OCI-LY3 (cell line): ENCODE results near the gene GAK.

Experiments
- CTCF ChIP-seq: fragments of 200-600, 300-600 bp; sonication (generic); IDR thresholded peaks from 2 replicates; pipeline ENCODE4 v1.5.1; 2014; ENCODE audit warnings: antibody characterized with exemption, low read length, low read depth
- EZH2phosphoT487 ChIP-seq: fragments of 200-600 bp; shearing (Covaris generic); IDR thresholded peaks from 2 replicates; pipeline ENCODE4 v1.6.1; 2018; ENCODE audit warnings: antibody characterized with exemption, mixed run types, low read depth

- TF ChIP-seq CTCF, result no peak
- TF ChIP-seq EZH2phosphoT487, result no peak
These were observed 65.9 kb downstream of the GAK start for GRCh38 chr4:866068-866760.
